NB4 (cell line): Measurements from ENCODE around the gene ZSWIM2.

Source experiments
- CTCF ChIP-seq: IDR thresholded peaks from one replicate; pipeline ENCODE4 v1.5.1; 2012; ENCODE audit warnings: low read depth, low read length
- MAX ChIP-seq: IDR thresholded peaks from 2 replicates; pipeline ENCODE4 v1.6.1; 2011; ENCODE audit warnings: low read depth, low read length
- MYC ChIP-seq: IDR thresholded peaks from 2 replicates; pipeline ENCODE4 v1.6.1; 2011; ENCODE audit warnings: low read depth, low read length
- POLR2A ChIP-seq: IDR thresholded peaks from 2 replicates; pipeline ENCODE4 v1.6.1; 2011; ENCODE audit warnings: mild to moderate bottlenecking; ENCODE audit not compliant: insufficient read length; ENCODE audit errors: extremely low read depth

GRCh38 chr2:186871881-186872280 is 22.9 kb upstream of the ZSWIM2 start:
- TF ChIP-seq CTCF = no peak
- TF ChIP-seq POLR2A = no peak
- no peak for TF ChIP-seq MAX
- TF ChIP-seq MYC = no peak
